T-helper 1 cell treated with Interleukin-12 subunit alpha and Interleukin-12 subunit beta and Interleukin-4 antibody, amounts not matched to agents 30 μg/mL and 1 μg/mL, for 36 hours (primary cell): Measurements from ENCODE around the gene ADGRL2.

Source experiments
- H3K27ac Mint-ChIP-seq: one replicate; pipeline ENCODE4 v1.8.0; 2021; ENCODE audit warnings: mild to moderate bottlenecking, mixed read lengths
- H3K27me3 Mint-ChIP-seq: one replicate; pipeline ENCODE4 v1.8.0; 2021; ENCODE audit warnings: low read depth, mixed read lengths
- H3K36me3 Mint-ChIP-seq: one replicate; pipeline ENCODE4 v1.8.0; 2021; ENCODE audit warnings: low read depth, mixed read lengths
- H3K4me1 Mint-ChIP-seq: one replicate; pipeline ENCODE4 v1.8.0; 2021; ENCODE audit warnings: low read depth, mixed read lengths
- H3K4me3 Mint-ChIP-seq: one replicate; pipeline ENCODE4 v1.8.0; 2021; ENCODE audit warnings: mild to moderate bottlenecking, moderate library complexity, mixed read lengths
- H3K9me3 Mint-ChIP-seq: one replicate; pipeline ENCODE4 v1.8.0; 2021; ENCODE audit warnings: mixed read lengths

ADGRL2 gene

GRCh38 chr1:81801651-81802456 lies 1.1 kb downstream of the ADGRL2 start:
- no peak overlapping the region for H3K4me3 Mint-ChIP-seq
- H3K9me3 Mint-ChIP-seq = no peaks in the 10 kb centered on the region
- H3K36me3 Mint-ChIP-seq = no peaks in the 10 kb centered on the region
- peaks cover 4% of the 10 kb centered on the region for H3K4me1 Mint-ChIP-seq
- no peak overlapping the region for H3K27ac Mint-ChIP-seq
- H3K27me3 Mint-ChIP-seq = peaks cover 67% of the 10 kb centered on the region

GRCh38 chr1:81802457-81802706 lies 1.6 kb downstream of the ADGRL2 start:
- no peaks in the 10 kb centered on the region for H3K9me3 Mint-ChIP-seq
- no peak overlapping the region for H3K27ac Mint-ChIP-seq
- H3K36me3 Mint-ChIP-seq = no peaks in the 10 kb centered on the region
- H3K27me3 Mint-ChIP-seq = peaks cover 67% of the 10 kb centered on the region
- peaks cover 4% of the 10 kb centered on the region for H3K4me1 Mint-ChIP-seq
- H3K4me3 Mint-ChIP-seq = no peak overlapping the region

DNA sequence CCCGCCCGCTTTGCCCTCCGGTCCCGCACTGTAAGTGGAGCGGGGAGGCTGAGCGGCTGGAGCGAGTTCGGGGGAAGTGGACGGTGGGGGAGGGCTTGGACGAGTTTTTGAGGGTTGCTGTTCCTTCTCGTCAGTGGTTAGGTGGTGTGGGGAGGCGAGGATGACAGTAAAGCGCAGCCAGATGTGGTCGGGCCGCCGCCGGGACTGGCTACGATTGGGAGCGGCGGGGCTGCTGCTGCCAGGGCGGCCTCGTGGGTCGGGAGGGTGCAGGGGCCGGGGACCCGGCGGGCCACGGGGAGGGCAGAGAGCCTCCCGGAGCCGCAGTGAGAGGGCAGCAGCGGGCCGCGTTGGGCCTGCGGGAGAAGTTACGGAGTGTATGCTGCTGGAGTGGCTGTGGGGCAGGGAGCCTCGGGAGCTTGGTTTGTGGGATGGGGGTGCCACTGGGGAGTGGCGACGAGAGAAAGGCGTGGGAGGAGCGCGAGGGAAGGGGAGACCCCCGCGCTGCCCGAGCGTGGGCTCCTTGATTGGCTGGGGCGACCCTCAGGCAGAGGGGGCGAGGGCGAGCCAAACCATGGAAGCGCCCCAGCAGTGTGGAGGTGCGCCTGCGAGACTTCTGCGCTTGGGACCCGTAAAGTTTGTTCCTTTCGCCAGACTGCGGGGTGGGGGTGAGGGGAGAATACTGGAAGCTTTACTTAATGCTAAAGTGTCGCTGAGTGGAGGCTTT lies 2.1 kb downstream of the ADGRL2 start:
- H3K27ac Mint-ChIP-seq = no peak overlapping the region
- H3K27me3 Mint-ChIP-seq = peaks cover 67% of the 10 kb centered on the region
- no peaks in the 10 kb centered on the region for H3K9me3 Mint-ChIP-seq
- H3K4me1 Mint-ChIP-seq = peaks cover 4% of the 10 kb centered on the region
- H3K36me3 Mint-ChIP-seq = no peaks in the 10 kb centered on the region
- H3K4me3 Mint-ChIP-seq = peak overlapping the region; percentile 18

GRCh38 chr1:81803431-81804110 lies 2.8 kb downstream of the ADGRL2 start:
- Mint-ChIP-seq H3K4me1 (peaks cover 4% of the 10 kb centered on the region), H3K27ac (no peak overlapping the region), H3K4me3 (peak overlapping the region; percentile 18), H3K9me3 (no peaks in the 10 kb centered on the region), H3K27me3 (peaks cover 64% of the 10 kb centered on the region), H3K36me3 (no peaks in the 10 kb centered on the region)

GRCh38 chr1:81804312-81804711 lies 3.6 kb downstream of the ADGRL2 start:
- Mint-ChIP-seq H3K4me1 (peaks cover 4% of the 10 kb centered on the region), H3K27ac (no peak overlapping the region), H3K4me3 (no peak overlapping the region), H3K27me3 (peaks cover 58% of the 10 kb centered on the region), H3K36me3 (no peaks in the 10 kb centered on the region), H3K9me3 (no peaks in the 10 kb centered on the region)

DNA sequence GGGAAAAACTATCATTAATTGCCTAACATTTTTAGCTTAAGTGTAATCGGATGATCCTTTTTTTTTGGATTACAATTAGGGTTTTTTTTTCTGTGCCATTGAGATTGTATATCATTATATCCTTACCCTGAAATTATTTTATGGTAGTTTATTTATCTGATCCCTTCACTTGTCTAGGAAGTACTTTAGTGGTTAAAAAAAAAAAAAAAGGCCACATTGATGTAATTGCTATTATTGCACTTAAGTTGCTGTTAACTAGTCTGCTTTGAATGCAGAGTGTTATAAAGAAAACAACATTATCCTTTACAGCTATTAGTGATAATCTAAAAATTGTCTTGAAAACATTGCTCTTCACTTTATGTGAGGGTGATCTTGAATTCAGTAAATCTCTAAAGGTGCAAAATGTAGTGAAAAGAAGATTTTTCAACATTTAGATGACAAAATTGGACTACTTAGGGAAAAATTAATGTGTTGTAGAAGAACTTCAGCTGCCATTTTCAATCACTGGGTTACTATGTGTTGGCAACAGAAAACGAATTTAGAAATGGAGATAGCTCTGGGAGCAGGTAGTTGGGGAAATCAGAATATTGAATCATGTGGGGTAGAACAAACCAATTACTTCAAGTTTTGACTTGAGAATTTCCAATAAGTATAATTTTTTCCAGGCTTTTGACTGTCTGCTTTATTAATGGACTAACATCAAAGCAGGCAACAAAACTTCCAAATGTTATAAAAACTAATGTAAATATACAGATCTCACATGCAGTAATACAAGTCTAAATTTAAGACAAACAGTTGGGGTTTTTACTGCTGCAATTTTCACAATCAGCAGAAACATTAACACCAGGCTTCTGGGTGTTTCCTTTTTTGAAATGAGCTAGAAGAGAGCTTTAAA lies 5.0 kb downstream of the ADGRL2 start:
- Mint-ChIP-seq H3K9me3 (no peaks in the 10 kb centered on the region), H3K27me3 (peaks cover 45% of the 10 kb centered on the region), H3K4me3 (no peak overlapping the region), H3K4me1 (peaks cover 1% of the 10 kb centered on the region), H3K36me3 (no peaks in the 10 kb centered on the region), H3K27ac (no peak overlapping the region)

- Mint-ChIP-seq H3K4me1 (peaks cover 1% of the 10 kb centered on the region), H3K27ac (no peak overlapping the region), H3K36me3 (no peaks in the 10 kb centered on the region), H3K27me3 (peaks cover 40% of the 10 kb centered on the region), H3K9me3 (no peaks in the 10 kb centered on the region), H3K4me3 (no peak overlapping the region)
Observed at GRCh38 chr1:81806432-81806770, 5.7 kb downstream of the ADGRL2 start.

GRCh38 chr1:81808760-81809159 lies 8.0 kb downstream of the ADGRL2 start:
- no peak overlapping the region for H3K27ac Mint-ChIP-seq
- no peaks in the 10 kb centered on the region for H3K4me1 Mint-ChIP-seq
- H3K4me3 Mint-ChIP-seq = no peak overlapping the region
- H3K36me3 Mint-ChIP-seq = no peaks in the 10 kb centered on the region
- H3K9me3 Mint-ChIP-seq = no peaks in the 10 kb centered on the region
- peaks cover 19% of the 10 kb centered on the region for H3K27me3 Mint-ChIP-seq

- Mint-ChIP-seq H3K27me3 (peaks cover 9% of the 10 kb centered on the region), H3K27ac (no peak overlapping the region), H3K4me1 (no peaks in the 10 kb centered on the region), H3K4me3 (no peak overlapping the region), H3K36me3 (no peaks in the 10 kb centered on the region), H3K9me3 (no peaks in the 10 kb centered on the region)
Observed at GRCh38 chr1:81809808-81810207, 9.1 kb downstream of the ADGRL2 start.

DNA sequence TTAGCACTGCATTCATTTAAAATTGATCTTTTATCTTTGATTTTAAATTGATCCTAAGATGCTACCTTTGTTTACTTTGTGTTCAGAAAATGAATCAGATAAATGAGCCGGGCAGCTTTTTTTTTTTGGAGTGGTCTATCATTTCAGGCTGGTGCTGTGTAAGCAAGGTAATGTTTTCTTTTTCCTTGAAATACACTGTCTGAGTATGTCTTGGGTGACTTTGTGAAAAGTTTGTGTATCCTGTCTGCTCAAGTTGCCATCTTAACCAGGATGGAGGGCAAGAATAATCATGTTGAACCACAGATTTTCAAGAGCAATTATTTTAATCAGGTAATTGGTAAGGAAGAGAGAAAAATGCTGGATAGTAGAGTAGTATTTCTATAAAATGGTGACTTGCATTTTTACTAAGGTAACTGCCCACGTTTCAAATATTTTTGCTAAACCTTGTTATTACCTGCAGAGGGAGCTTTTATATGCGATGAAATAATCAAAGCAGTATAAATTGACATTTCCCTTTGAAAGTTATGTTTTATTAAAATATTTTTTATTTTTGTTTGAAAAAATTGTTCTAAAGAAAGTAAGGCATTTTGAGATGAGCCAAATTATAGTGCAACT lies 11.1 kb downstream of the ADGRL2 start:
- no peaks in the 10 kb centered on the region for H3K27me3 Mint-ChIP-seq
- H3K9me3 Mint-ChIP-seq = no peaks in the 10 kb centered on the region
- H3K4me3 Mint-ChIP-seq = no peak overlapping the region
- no peaks in the 10 kb centered on the region for H3K36me3 Mint-ChIP-seq
- H3K4me1 Mint-ChIP-seq = no peaks in the 10 kb centered on the region
- no peak overlapping the region for H3K27ac Mint-ChIP-seq

DNA sequence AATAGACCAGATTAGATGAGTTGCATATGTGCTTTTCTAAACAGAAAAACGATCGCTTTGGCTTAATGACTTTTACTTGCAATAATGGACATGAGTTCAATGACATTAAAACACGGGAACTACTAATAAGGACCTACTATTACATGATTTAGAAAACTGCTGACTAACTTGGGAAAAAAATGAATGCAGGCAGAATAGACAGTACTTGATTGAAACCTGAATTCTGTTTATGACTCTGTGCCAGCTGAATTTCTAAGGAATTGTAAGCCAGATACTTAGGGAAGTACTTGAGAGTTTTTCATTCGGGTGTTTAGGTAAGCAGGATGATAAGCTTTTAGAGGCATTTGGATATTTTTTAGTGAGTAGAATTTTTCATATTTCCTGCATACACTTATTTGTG lies 12.0 kb downstream of the ADGRL2 start:
- no peaks in the 10 kb centered on the region for H3K9me3 Mint-ChIP-seq
- H3K27me3 Mint-ChIP-seq = no peaks in the 10 kb centered on the region
- H3K27ac Mint-ChIP-seq = no peak overlapping the region
- no peaks in the 10 kb centered on the region for H3K36me3 Mint-ChIP-seq
- no peaks in the 10 kb centered on the region for H3K4me1 Mint-ChIP-seq
- H3K4me3 Mint-ChIP-seq = no peak overlapping the region

DNA sequence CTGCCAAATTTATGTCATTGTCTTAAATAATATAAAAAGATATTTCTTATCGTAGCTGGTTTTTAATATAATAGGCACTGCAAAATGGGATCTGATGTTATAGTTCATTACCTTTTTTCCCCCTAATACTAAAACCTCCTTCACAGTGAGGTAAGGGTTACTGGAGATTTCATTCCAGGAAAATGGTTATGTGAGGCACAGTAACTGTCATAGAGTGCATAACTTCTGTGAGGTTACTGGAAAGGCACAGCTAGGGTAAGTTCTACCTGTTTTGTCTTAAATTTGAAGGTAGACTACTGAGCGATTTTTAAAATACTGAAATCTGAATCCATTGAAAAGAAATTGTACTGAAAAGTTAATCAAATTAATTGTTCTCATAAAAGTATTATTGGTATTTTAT lies 13.0 kb downstream of the ADGRL2 start:
- Mint-ChIP-seq H3K4me3 (no peak overlapping the region), H3K9me3 (no peaks in the 10 kb centered on the region)

GRCh38 chr1:81819613-81820012 lies 18.9 kb downstream of the ADGRL2 start:
- Mint-ChIP-seq H3K4me1 (no peaks in the 10 kb centered on the region), H3K4me3 (no peak overlapping the region), H3K9me3 (no peaks in the 10 kb centered on the region), H3K27ac (no peak overlapping the region), H3K36me3 (no peaks in the 10 kb centered on the region), H3K27me3 (no peaks in the 10 kb centered on the region)

More for the DNA sequence above, 13.0 kb downstream of the ADGRL2 start:
- H3K27ac Mint-ChIP-seq = no peak overlapping the region
- no peaks in the 10 kb centered on the region for H3K27me3 Mint-ChIP-seq
- no peaks in the 10 kb centered on the region for H3K36me3 Mint-ChIP-seq
- no peaks in the 10 kb centered on the region for H3K4me1 Mint-ChIP-seq

GRCh38 chr1:81820765-81821164 lies 20.0 kb downstream of the ADGRL2 start:
- H3K4me1 Mint-ChIP-seq = no peaks in the 10 kb centered on the region
- no peak overlapping the region for H3K4me3 Mint-ChIP-seq
- no peaks in the 10 kb centered on the region for H3K9me3 Mint-ChIP-seq
- H3K27me3 Mint-ChIP-seq = no peaks in the 10 kb centered on the region
- no peak overlapping the region for H3K27ac Mint-ChIP-seq
- H3K36me3 Mint-ChIP-seq = no peaks in the 10 kb centered on the region
